GM12878 (cell line): Measurements from ENCODE around the gene RBM4. TPM values are rescaled to one million over a fixed set of nuclear protein-coding genes. Genes with fewer than 3 reads are reported as not detected.

Experiments used
- BACH1 ChIP-seq: fragments of 450-650 bp; IDR thresholded peaks from 2 replicates; pipeline ENCODE4 v1.6.1; 2017; ENCODE audit warnings: mild to moderate bottlenecking, borderline replicate concordance
- EED ChIP-seq: sonication (generic); IDR thresholded peaks from 2 replicates; pipeline ENCODE4 v1.6.1; 2016; ENCODE audit warnings: antibody characterized with exemption, low read depth
- KDM1A ChIP-seq: fragments of 200-600 bp; sonication (generic); IDR thresholded peaks from 2 replicates; pipeline ENCODE4 v1.6.1; 2016; ENCODE audit warnings: borderline replicate concordance
- POU2F2 ChIP-seq: IDR thresholded peaks from 3 replicates; pipeline ENCODE4 v1.6.1; 2011; ENCODE audit warnings: low read depth, mild to moderate bottlenecking, low read length, borderline replicate concordance
- TARDBP ChIP-seq: IDR thresholded peaks from 2 replicates; pipeline ENCODE4 v1.6.1; 2016; ENCODE audit warnings: borderline replicate concordance
- TCF12 ChIP-seq: IDR thresholded peaks from 2 replicates; pipeline ENCODE4 v1.6.1; 2011; ENCODE audit warnings: low read depth, mild to moderate bottlenecking, low read length
- ZNF217 ChIP-seq: fragments of 450-650 bp; IDR thresholded peaks from 2 replicates; pipeline ENCODE4 v1.6.1; 2017; ENCODE audit warnings: antibody characterized with exemption, mild to moderate bottlenecking
- polyA plus RNA-seq, 11 experiments: library from polyadenylated mRNA; depleted of rRNA in 4 of 11; unstranded in 6 of 11; stranded (reverse) in 5 of 11; fragments of >200 nt; fragmentation: Nextera tagmentation in 4 of 11; fragmentation: Illumina TruSeq in 1 of 11; extraction: Ambion mirVana in 4 of 11; extraction: Trizol in 1 of 11; gene quantifications; 1 replicate in 1 of 11; 2 replicates in 10 of 11; pipeline versions ENCODE4 v1.2.1 to v1.2.3, GENCODE V29; 2011 to 2016; ENCODE audit warnings: inconsistent platforms in 2 of 11, missing spikeins in 2 of 11, low read depth in 1 of 11
- total RNA-seq, 4 experiments: library from RNA; depleted of rRNA in 3 of 4; stranded (reverse); fragments of >200 nt in 3 of 4; fragmentation: Illumina TruSeq in 1 of 4; extraction: Trizol in 1 of 4; gene quantifications; 2 replicates each; pipeline versions ENCODE4 v1.2.1 to v1.2.3, GENCODE V29; 2013 to 2021
- TF ChIP-seq, protein P1 (sequence below): IDR thresholded peaks from 2 replicates; pipeline ENCODE4 v1.6.1; 2012; ENCODE audit warnings: low read depth, low read length, improper control_type of control experiment
- TF ChIP-seq, protein P2 (sequence below): fragments of 150-350 bp; IDR thresholded peaks from 2 replicates; pipeline ENCODE4 v1.6.1; 2016; ENCODE audit warnings: low read depth, low read length

Gene RBM4
- total and polyA plus RNA-seq, 10 of the 15 experiments (the other 5 are each of a cell fraction or from before 2014, with no cell fraction given), result 105 to 224 (median 138) TPM

DNA sequence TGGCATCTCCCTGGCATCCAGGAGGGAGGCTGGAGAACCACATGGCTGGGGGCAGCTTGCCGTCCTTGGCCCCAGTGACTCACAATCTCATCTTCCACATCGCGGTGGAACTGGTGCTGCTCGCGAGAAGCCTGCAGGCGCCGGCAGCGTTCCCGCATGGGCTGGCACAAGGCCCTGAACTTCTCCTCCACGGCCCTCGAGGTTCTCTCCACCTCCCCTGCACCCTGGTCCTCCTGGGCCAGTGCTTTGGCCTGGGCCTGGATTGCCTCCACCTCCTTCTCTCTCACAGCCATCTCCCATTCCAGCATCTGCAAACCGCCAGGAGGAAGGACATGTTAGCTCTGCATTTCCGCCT is 55.5 kb downstream of the RBM4 start (continued):
- TF ChIP-seq, protein P1, sequence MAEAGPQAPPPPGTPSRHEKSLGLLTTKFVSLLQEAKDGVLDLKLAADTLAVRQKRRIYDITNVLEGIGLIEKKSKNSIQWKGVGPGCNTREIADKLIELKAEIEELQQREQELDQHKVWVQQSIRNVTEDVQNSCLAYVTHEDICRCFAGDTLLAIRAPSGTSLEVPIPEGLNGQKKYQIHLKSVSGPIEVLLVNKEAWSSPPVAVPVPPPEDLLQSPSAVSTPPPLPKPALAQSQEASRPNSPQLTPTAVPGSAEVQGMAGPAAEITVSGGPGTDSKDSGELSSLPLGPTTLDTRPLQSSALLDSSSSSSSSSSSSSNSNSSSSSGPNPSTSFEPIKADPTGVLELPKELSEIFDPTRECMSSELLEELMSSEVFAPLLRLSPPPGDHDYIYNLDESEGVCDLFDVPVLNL, result no peak
- TF ChIP-seq KDM1A, result no peak
- TF ChIP-seq ZNF217, result no peak
- TF ChIP-seq, protein P2, sequence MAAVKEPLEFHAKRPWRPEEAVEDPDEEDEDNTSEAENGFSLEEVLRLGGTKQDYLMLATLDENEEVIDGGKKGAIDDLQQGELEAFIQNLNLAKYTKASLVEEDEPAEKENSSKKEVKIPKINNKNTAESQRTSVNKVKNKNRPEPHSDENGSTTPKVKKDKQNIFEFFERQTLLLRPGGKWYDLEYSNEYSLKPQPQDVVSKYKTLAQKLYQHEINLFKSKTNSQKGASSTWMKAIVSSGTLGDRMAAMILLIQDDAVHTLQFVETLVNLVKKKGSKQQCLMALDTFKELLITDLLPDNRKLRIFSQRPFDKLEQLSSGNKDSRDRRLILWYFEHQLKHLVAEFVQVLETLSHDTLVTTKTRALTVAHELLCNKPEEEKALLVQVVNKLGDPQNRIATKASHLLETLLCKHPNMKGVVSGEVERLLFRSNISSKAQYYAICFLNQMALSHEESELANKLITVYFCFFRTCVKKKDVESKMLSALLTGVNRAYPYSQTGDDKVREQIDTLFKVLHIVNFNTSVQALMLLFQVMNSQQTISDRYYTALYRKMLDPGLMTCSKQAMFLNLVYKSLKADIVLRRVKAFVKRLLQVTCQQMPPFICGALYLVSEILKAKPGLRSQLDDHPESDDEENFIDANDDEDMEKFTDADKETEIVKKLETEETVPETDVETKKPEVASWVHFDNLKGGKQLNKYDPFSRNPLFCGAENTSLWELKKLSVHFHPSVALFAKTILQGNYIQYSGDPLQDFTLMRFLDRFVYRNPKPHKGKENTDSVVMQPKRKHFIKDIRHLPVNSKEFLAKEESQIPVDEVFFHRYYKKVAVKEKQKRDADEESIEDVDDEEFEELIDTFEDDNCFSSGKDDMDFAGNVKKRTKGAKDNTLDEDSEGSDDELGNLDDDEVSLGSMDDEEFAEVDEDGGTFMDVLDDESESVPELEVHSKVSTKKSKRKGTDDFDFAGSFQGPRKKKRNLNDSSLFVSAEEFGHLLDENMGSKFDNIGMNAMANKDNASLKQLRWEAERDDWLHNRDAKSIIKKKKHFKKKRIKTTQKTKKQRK, result no peak
- no peak for TF ChIP-seq POU2F2
- TF ChIP-seq EED, result no peak
- no peak for TF ChIP-seq TARDBP
- no peak for TF ChIP-seq TCF12
- no peak for TF ChIP-seq BACH1
